ENCODE results near the gene TSC22D1. TPM values are rescaled to one million over a fixed set of nuclear protein-coding genes. Genes with fewer than 3 reads are reported as not detected.

Gene TSC22D1
- total RNA-seq, 1 experiment from 2014 or later: 37.2 TPM

GRCh38 chr13:44383945-44384344, 192.2 kb downstream of the TSC22D1 start:
- H3K9me3 ChIP-seq (ENCODE audit: low read depth, low read length, poor library complexity, severe bottlenecking): no peaks in the 10 kb centered on the region
- H3K36me3 ChIP-seq (ENCODE audit: insufficient read depth, low read length, poor library complexity, severe bottlenecking): no peaks in the 10 kb centered on the region
- intact Hi-C loops (cut with micrococcal nuclease; ENCODE audit: unreplicated experiment): no loop called here
- no TSS peak for BruUV-seq (replicated peaks)
- H3K4me3 ChIP-seq (ENCODE audit: low read depth, low read length, poor library complexity, severe bottlenecking): no peak overlapping the region
- H3K4me1 ChIP-seq (ENCODE audit: insufficient read depth, low read length, poor library complexity, severe bottlenecking): no peaks in the 10 kb centered on the region
- TF ChIP-seq EZH2 (IDR thresholded peaks at IDR 0.05; ENCODE audit: borderline replicate concordance, low read depth, low read length, poor library complexity, severe bottlenecking) (no peak), CTCF (conservative IDR thresholded peaks at IDR 0.05; ENCODE audit: low read depth, low read length) (no peak)
- no peak overlapping the region for H3K27ac ChIP-seq (ENCODE audit: low read depth, low read length, poor library complexity, severe bottlenecking)
- H3K27me3 ChIP-seq (replicated peaks; ENCODE audit: insufficient read depth, low read depth, low read length, poor library complexity): no peaks in the 10 kb centered on the region
- no peak for DNase-seq (ENCODE audit: low spot score)
- POLR2A ChIA-PET (ENCODE audit: low non-redundant PET): no interaction called here
- CTCF ChIA-PET: no interaction called here

- TF ChIP-seq CTCF (conservative IDR thresholded peaks at IDR 0.05; ENCODE audit: low read depth, low read length): no peak
- TF ChIP-seq EZH2 (IDR thresholded peaks at IDR 0.05; ENCODE audit: borderline replicate concordance, low read depth, low read length, poor library complexity, severe bottlenecking): no peak
- Histone ChIP-seq H3K36me3 (ENCODE audit: insufficient read depth, low read length, poor library complexity, severe bottlenecking) (no peaks in the 10 kb centered on the region), H3K27me3 (replicated peaks; ENCODE audit: insufficient read depth, low read depth, low read length, poor library complexity) (no peaks in the 10 kb centered on the region), H3K4me1 (ENCODE audit: insufficient read depth, low read length, poor library complexity, severe bottlenecking) (no peaks in the 10 kb centered on the region), H3K27ac (ENCODE audit: low read depth, low read length, poor library complexity, severe bottlenecking) (no peak overlapping the region), H3K4me3 (ENCODE audit: low read depth, low read length, poor library complexity, severe bottlenecking) (no peak overlapping the region), H3K9me3 (ENCODE audit: low read depth, low read length, poor library complexity, severe bottlenecking) (no peaks in the 10 kb centered on the region)
- no peak for DNase-seq (ENCODE audit: low spot score)
- POLR2A ChIA-PET (ENCODE audit: low non-redundant PET): no interaction called here
- no TSS peak for BruUV-seq (replicated peaks)
- CTCF ChIA-PET: no interaction called here
- intact Hi-C loops (cut with micrococcal nuclease; ENCODE audit: unreplicated experiment): no loop called here
Measured at GRCh38 chr13:44382635-44383145, 193.4 kb downstream of the TSC22D1 start.

Other genes starting within 250 kb of the TSC22D1 start
- gene SERP2, start 202.5 kb downstream of the TSC22D1 start, total RNA-seq (2021): 0.69 and 1.5 TPM in 2 replicates

All from A673 (cell line).